NCI-H2029 treated with DMSO at 0.1 percent for 48 hours (cell line): ENCODE results near the gene GPR89A.
A peak's percentile ranks its signal among the peaks of the same experiment; 100 is the strongest.
"Not testable (repeated sequence)": the region's sequence is repeated elsewhere in the genome, so short reads cannot be mapped to it uniquely, and the experiment has no call there.

Experiments
- DNase-seq: peaks from one replicate; lab custom pipeline; 2025; lab: John Stamatoyannopoulos, UW

Gene GPR89A

DNA sequence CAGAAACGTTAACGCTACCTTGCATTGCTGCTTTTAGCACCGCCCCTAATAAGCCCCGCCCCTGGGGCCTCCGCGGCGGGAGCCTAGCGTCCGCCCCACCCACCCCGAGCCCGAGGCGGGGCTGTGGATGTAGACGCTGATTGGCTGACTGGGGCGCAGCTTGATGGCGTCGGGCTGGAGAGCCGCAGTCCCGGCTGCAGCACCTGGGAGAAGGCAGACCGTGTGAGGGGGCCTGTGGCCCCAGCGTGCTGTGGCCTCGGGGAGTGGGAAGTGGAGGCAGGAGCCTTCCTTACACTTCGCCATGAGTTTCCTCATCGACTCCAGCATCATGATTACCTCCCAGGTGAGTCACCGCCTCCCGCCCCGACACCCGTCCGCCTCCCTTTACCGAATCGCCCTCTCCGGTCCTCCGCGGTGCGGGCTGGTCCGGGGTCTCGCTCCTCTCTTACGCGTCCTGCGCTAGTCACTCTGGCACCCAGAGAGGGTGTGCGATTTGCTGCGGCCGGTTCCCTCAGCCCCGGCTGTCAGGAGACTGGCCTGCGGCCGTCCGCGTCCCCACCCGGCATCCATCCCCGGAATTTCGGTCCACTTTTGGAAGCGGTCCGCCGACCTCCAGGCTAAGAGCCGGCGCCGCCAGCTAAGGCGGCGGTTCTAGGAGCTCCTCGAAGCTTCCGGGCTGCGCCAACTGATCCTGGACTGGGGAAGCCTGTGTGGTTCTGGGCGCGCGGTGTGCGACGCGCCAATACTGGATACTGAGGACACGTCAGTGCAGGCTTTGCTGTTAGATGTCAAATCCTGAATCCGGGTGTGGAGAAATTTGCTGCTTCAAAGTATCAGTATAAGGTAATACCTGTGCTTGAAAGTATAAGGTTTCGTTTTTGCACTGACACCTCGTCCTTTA, at the start of gene GPR89A:
Gene GPR89A (plus strand): TSS at position 156 of the 901 bp plus-strand sequence. CDS start 146 bp downstream, at position 302.
- DNase-seq = peak; percentile 32

DNA sequence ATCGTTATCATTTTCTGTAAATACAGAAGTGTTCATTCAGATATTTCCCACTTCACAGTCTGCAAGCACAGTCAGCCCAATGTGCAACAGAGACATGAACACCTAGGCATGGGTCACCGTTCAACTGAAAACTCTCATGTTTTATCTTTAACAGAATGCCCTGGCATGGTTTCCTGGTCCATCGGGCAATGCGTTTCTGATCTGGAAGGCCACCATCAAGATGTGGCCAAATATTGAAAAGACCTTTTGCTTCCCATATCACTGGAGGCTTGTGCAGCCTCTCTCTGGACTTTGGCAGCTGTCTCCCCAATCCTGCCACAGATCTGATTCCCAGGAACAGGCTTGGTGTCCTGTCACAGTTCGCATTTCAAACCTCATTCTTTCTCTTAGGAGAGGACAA, 21.0 kb upstream of the GPR89A start:
- DNase-seq = not testable (repeated sequence)

DNA sequence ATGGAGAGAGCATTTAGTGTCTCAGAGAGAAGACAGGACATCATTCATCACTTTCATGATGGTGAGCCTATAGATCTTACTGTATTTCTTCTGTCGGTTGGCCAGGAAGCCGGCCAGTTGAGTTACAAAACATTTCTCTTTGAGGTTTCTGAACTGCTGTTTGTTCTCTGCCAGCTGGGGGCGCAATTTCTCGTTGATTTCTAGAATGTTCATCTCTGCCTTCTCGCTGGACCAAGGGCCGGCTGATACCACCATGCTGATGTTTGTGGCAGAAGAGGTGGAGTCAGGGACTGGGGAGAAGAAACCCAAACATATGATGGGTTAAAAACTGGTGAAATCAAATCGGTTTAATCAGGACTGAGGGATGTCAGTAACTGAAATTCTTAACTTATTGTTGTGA, 17.0 kb upstream of the GPR89A start:
- DNase-seq = not testable (repeated sequence)

DNA sequence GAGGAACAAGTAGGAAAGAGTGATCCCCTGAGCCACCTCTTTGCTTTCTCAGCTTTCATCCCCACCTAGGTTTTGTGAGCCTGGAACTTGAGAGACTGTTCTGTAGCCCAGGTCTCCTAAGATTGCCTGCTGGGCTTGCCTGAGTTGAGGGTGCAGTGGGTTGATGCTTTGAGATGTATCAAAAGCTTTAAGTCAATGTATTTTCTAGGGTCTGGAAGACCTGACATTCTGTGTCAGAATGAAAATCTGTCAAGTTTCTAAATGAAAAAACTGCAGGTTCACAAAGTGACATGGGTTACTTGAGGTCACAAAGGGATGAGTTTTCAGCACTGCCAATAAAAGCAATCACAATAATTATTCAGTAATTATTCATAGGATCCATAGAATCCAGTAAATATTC, 15.4 kb upstream of the GPR89A start:
- not testable (repeated sequence) for DNase-seq

DNA sequence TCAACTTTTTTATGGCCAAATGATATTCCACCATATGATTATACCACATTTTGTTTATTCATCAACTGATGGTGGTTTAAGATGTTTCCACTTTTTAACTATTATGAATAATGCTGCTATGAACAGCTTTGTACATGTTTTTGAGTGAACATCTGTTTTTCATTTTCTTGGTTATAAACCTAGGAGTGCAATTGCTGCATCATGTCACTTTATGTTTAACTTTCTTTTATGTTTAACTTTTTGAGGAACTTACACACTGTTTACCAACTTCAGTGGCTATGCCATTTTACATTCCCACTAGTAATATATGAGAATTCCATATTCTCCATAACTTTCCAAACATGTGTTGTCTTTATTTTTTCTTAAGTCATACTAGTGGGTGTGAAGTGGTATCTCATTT, 12.4 kb upstream of the GPR89A start:
- DNase-seq = not testable (repeated sequence)

DNA sequence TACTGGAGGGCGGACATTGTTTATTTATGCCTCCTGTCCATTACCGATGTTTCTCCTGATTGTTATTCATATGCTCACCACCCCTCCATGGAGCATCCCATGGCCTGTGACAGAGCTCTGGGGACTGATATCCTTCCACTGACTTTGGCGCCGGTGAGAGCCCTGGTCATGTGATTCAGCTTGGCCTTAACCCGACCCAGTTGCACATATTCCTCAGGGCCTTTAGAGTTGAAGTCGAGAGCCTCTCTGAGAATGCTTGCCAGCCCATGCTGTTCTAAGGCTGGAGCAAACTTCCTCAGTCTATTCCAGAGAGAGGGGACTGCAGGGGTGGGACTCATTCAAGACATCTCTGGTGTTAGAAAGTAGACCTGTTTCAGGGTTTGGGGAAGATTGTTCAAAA, 11.6 kb upstream of the GPR89A start:
- not testable (repeated sequence) for DNase-seq

DNA sequence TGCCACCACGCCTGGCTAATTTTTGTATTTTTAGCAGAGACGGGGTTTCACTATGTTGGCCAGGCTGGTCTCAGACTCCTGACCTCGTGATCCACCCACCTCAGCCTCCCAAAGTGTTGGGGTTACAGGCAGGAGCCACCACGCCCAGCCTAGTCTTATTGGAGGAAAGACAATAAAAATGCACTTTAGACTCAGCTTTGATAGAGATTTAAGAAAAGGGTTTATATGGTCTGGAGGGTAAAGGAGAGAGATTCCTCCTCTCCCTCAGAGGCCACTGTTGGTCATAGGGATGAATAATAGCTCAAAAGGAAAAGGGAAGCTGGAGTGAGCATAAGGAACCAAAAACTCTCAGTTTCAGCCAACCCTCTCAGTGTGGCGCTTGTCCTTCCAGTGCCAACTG, 8.4 kb upstream of the GPR89A start:
- DNase-seq = not testable (repeated sequence)

DNA sequence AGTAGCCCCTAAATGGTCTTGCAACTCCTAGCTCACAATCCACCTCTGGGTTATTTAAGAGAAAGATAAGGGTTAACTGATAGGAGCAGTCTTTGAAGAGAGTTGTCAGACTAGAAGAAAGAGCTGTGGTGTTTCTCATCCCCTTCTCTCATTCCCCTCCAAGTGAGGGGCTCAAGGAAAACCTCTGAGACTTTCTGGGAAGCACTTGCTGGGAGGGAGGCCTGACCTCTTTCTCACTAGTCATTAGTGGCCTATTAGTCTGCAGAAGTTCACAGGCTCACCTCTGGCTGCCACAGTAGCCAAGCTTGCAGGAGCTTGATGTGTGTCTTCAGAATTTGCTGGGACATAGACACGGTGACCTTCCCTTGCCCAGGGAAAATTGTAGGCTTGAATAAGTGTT, 6.2 kb upstream of the GPR89A start:
- no peak for DNase-seq

DNA sequence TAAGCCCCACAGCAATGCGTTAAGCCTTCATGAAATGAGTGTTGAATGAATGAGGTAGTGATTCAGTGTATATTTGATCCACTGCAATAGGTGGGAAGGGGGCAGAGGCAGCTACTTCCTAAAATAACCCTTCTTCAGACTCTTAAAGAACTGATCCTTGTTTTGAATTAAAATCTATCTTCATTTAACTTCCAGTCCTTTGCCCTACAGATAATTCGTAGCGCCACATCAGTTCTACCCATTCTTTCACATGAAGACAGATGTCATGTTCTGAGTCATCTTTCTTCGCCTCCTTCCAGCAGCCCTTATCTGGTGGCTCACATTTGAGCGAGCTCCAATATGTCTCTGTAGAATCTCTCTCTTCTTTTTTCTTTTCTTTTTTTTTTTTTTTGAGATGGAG, 948 bp upstream of the GPR89A start:
- DNase-seq = not testable (repeated sequence)

DNA sequence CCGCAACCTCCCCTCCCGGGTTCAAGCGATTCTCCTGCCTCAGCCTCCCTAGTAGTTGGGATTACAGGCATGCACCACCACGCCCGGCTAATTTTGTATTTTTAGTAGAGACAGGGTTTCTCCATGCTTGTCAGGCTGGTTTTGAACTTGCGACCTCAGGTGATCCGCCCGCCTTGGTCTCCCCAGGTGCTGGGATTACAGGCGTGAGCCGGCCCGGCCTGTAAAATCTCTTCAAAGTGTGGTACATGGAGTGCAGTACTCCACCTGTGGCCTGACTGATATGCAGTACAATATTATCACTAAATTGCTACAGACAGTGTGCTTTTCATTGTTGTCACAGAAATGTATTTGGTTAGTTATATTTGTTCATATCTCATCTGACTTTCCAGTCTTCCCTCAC, 499 bp upstream of the GPR89A start:
- DNase-seq = not testable (repeated sequence)

DNA sequence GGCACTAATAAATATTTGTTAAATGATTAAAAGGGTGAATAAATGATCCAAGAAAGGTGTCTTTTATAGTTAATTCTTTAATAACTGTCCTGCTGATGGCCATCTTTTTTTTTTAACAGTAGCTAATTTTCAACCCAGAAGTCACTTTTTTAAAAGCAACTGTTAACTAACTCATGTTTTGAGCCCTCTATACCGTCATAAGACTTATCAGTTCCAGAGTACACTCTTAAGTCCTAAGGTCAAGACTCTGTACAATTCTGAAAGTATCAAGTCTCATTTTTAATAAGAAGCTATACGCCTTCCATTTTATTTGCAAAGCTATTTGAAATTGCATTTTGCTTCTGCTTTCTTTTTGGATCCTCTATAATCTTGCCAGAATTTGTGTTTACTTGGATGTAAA, 3.0 kb downstream of the GPR89A start:
- DNase-seq = not testable (repeated sequence)

DNA sequence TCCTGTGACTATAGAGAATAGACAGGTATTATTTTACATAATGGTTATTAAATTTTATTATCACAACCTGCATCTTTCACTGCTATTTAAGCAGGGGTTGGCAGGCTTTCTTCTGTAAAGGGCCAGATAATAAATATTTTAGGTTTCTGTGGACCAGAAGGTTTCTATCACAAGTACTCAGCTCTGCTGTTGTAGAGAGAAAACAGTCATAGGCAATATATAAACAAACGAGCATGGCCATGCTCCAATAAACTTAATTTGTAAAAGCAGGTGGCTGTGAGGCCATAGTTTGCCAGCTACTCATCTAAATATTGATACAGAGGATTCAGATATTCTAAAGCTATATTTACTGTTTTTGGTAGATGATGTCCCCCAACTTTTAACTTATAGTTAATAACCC, 12.3 kb downstream of the GPR89A start:
- DNase-seq = not testable (repeated sequence)

DNA sequence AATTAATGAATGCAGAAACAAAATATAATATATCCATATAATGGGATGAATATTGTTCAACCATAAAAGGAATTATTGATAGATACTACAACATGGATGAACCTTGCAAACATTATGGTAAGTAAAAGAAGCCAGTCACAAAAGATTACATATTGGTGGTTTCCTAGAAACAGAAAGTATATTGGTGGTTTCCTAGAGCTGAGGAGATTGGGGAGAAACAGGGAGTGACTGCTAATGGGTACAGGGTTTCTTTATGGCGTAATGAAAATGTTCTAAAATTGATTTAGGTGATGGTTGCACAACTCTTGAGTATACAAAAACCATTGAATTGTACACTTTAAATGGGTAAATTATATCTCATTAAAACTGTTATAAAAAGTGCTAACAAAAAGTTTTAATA, 14.4 kb downstream of the GPR89A start:
- not testable (repeated sequence) for DNase-seq

DNA sequence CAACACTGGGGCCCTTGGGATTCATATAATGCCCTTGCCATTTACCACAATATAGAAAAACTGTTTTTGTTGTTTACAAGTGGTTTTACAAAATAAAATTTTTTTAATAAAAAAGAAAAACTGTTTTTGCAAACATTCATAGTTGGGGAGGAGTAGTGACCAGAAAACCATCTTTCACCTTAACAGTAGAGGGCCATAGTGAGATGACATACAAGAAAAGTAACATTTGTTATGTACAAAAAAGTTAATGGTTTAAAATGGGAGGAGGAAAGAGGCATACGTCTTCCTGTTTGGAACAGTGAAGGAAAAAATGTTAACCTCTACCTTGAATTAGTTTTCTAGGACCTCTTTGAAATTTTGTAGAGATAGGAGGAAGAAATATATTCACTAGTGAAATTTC, 28.4 kb downstream of the GPR89A start:
- not testable (repeated sequence) for DNase-seq

DNA sequence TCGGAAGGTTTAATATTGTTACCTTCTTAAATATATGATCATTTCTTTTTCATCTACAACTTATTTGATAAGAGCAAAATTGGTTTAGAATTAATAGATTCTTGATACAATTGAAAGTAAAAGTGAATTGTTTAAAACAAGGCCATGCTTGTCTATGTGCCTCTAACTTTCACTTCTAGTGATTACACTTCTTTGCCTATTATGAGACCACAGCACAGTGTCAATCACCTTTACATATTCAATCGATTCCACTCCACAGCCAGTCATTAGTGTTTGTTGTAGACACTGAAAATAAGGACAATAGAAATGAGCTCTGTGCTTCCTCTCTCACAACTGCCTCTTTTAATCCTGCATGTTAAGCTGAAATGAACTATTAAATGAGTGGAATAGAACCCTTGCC, 34.1 kb downstream of the GPR89A start:
- not testable (repeated sequence) for DNase-seq

DNA sequence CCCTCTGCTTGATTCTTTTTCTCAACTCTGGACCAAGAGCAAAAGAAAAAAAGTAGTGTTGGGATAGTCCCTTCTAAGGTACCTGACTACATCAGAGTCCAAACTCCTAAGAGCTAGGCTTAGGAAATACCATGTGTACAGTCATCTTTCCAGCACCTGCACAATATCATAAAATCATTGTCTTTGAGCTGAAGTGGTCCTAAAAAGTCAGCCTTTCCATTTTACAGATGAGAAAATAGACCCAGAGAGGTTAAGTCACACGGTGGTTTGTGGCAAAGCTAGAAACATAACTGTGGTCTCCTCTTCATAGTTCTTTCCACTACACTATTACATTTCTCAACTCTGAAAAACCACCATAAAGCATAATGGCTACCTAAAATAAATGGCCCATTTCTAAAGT, 36.2 kb downstream of the GPR89A start:
- DNase-seq = not testable (repeated sequence)

DNA sequence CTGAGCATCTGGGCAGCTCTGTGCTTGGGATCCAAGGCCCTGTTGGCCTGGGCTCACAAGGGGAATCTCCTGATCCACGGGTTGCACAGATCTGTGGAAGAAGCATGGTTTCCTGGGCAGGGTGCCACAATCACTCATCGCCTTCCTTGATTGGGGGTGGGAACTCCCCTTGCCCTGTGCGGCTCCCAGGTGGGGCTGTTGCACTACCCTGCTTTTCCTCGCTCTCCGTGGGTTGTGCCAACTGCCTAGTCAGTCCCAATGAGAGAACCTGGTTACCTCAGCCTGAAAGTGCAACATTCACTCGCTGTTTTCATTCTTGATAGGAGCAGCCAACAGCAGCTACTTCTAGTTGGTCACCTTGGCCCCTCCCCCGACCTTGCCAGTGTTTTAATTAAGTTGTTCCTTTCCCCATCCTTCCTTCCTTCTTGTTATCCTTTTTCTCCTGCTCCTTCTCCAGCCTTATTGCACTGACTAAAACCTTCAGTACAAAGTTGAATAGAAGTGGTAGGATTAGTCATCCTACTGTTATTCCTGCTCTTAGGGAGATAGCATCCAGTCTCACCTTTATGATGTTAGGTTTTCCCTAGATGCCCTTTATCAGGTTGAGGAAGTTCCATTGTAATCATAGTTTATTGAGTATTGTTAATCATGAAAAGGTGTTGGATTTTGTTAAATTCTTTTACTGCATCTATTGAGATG, 48.6 kb downstream of the GPR89A start:
- not testable (repeated sequence) for DNase-seq

DNA sequence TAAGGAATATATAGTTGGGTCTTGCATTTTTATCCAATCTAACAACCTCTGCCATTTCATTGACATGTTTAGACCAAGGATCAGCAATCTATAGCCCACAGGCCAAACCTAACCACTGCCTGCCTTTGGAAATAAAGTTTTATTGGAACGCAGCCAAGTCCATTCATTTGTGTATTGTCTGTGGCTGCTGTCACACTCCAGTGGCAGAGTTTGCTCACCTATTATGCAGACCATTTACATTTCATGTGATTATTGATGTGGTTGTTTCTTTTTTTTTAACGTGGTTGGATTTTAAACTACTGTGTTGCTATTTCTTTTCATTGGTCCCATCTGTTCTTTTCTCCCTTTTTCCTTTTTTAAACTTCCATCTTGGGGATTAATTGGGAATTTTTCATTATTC, 54.7 kb downstream of the GPR89A start:
- DNase-seq = not testable (repeated sequence)

DNA sequence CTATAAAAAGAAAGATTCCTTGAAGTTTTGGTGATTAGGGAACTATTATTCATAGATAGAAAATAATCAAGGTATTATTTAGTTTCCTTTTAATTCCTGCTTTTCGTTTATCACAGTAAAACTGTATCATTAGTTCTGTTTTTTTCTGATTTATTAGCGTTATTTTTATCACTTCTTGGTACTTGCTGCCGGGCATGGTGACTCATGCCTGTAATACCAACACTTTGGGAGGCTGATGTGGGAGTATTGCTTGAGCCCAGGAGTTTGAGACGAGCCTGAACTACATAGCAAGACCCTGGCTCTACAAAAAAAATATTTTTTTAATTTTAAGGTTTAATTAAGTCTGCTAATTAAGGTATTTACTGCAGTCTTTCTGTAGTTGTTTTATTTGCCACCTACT, 57.2 kb downstream of the GPR89A start:
- not testable (repeated sequence) for DNase-seq

DNA sequence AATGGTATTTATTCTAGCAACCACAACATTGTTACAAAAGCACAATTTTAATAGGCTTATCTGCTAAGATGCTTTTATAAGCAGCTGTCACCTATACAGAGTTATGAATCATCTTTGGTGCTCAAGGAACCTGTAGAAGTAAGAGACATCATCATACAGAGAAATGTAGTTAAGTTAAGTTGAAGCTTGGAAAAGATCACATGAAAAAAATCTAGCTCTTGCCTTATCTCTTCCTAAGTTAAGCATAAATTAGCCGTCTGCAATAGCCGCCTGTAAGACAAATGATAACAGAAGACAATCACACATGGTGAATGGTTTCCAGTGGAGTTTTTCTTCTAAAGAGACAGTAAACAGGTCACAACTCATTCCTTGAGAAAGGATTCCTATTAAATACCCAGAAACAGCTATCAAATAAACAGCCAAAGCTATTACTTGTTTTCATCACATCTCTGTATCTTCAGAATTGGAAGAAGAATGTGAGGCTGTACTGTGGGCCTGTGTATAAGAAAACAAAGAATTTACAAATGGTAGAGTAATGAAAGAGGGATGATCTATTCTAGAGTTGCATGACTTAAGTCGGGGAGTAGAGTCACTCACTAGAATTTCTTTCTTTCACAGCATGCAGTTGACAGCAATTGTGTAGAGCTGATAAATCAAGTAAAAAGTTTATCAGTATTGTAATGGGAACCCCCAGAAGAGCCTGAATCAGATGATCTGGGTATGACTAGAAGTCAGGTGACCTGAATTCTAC, 63.4 kb downstream of the GPR89A start:
- not testable (repeated sequence) for DNase-seq

DNA sequence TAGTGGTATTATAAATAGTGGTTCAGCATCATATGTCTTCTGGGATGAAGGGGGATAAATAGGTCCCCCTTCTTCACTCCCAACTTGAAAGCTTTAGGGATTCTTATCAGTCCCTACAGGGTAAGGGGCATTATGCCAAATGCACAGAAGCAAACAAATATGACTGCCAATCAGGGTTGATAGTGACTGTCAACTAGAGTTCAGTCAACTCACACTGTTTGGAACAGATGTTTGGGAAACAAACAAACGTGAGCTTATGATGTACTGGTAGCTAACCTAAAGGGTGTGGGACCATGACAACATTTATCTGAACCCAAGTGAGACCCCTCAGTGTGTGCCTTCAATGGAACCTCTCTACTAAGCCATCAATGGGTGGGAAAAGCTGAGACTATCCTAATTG, 65.4 kb downstream of the GPR89A start:
- not testable (repeated sequence) for DNase-seq

DNA sequence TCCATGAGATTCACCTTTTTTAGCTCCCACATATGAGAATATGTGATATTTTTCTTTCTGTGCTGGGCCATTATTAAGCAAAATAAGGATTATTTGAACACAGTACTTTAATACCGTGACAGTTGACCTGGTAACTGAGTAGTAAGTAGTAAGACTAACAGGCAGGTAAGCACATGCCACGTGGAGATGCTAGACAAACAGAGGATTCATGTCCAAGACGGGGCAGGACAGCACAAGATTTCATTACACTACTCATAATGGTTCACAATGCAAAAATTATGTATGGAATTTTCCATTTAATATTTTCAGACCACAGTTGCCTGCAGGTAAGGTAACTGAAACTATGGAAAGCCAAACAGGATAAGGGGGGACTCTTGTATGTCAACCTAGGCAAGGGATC, 77.1 kb downstream of the GPR89A start:
- DNase-seq = not testable (repeated sequence)
